Measurements from ENCODE around the gene IFT172. TPM values are rescaled to one million over a fixed set of nuclear protein-coding genes. Genes with fewer than 3 reads are reported as not detected.

The IFT172 gene
- total RNA-seq = 23.6 and 26.8 TPM in 2 replicates

DNA sequence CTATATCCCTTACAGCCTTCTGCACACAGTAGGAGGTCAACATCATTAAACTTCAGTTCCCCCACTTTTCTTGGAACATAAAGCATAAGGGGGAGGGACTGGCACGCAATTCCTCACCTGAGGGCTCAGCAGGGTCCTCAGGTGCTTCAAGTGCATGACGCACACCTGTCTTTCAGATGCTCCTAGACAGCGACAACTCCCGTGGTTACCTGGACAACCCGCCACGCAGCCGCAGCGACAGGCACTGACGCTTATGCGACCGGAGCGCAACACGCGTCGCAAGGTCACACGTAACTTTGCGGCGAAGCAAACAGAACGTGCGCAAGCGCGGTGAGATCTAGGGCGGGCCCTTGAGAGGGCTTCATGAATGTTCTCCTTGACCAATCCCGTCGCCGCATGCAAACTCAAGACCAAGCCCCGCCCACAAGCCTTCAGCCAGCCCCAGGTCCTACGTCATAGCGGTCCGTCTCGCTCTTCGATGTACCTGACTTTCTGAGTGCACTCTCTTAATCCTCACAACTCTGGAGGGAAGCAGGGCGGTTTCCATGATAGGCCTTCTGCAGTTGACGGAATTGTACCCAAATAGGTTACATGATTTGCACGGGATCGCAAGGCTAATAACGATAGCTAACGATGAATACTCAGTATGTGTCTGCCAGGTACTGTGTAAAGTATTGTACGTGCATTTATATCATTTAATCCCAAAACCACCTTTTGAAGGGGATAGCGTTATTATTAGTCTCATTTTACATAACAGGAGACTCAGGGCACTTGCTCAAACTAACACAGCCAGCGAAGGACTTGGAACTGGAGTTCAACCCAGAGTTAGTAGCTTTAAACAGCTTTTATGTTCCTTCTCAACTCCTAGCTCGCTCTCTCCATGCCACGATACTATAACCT, at the start of gene IFT172:
Gene IFT172 (minus strand): TSS at position 246 of the 900 bp plus-strand sequence. CDS start 90 bp downstream, at position 156.

GRCh38 chr2:27496357-27497287, 7.1 kb upstream of the IFT172 start, which contains the start of gene GCKR:
Gene GCKR, plus strand, starts transcription at chr2:27496839. Its CDS starts 66 bp downstream, at chr2:27496905.

GRCh38 chr2:27494944-27495554, 5.5 kb upstream of the IFT172 start, which contains the start of gene FNDC4:
Gene FNDC4, minus strand, starts transcription at chr2:27495200. Its CDS starts 521 bp downstream, at chr2:27494679.

DNA sequence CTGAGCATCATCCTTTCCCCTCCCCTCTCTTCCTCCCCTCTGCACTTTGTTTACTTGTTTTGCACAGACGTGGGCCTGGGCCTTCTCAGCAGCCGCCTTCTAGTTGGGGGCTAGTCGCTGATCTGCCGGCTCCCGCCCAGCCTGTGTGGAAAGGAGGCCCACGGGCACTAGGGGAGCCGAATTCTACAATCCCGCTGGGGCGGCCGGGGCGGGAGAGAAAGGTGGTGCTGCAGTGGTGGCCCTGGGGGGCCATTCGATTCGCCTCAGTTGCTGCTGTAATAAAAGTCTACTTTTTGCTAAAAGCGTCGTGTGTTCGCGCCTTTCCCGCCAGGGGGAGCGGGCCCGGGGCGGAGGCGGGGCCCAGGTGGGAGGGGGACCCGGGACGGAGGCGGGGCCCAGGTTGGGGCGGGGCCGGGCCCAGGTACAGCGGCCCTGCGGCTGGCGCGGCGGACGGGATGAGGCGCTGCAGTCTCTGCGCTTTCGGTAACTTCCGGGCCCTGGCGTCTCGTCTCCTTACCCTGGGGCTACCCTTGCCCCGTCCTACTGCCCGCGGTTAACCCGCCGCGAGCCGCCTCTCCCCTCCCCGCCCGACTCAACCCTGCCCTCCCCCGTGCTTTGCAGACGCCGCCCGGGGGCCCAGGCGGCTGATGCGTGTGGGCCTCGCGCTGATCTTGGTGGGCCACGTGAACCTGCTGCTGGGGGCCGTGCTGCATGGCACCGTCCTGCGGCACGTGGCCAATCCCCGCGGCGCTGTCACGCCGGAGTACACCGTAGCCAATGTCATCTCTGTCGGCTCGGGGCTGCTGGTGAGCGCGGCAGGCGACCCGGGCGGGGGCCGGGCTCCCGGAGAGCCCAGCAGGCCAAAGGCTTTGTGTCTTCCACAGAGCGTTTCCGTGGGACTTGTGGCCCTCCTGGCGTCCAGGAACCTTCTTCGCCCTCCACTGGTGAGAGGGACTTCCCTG, 47.3 kb downstream of the IFT172 start, which contains the start of gene KRTCAP3:
Gene KRTCAP3 (plus strand): TSS at position 424 of the 962 bp plus-strand sequence. CDS start 32 bp downstream, at position 456.

GRCh38 chr2:27428213-27428977, 61.1 kb downstream of the IFT172 start, which contains the start of gene NRBP1:
Gene NRBP1, plus strand, starts transcription at chr2:27428631. Its CDS starts 4,643 bp downstream, at chr2:27433274.

GRCh38 chr2:27409321-27410073, 80.0 kb downstream of the IFT172 start, which contains the start of gene PPM1G:
Gene PPM1G, minus strand, starts transcription at chr2:27409591. Its CDS starts 169 bp downstream, at chr2:27409422.

Other genes with a start within 250 kb of the IFT172 start
- under 0.01 and 0.19 TPM in 2 replicates for gene SLC30A3, start 226.7 kb downstream of the IFT172 start, total RNA-seq
- gene DNAJC5G, start 214.3 kb downstream of the IFT172 start, total RNA-seq = not detected in 2 replicates
- under 0.01 TPM in 1 of 2 replicates, not detected in the other for gene TRIM54, start 207.3 kb downstream of the IFT172 start, total RNA-seq
- gene UCN, start 181.3 kb downstream of the IFT172 start, total RNA-seq = 0.38 and 1.1 TPM in 2 replicates
- 56.2 and 77.5 TPM in 2 replicates for gene MPV17, start 166.6 kb downstream of the IFT172 start, total RNA-seq
- 14.1 and 19.2 TPM in 2 replicates for gene GTF3C2, start 133.0 kb downstream of the IFT172 start, total RNA-seq
- gene EIF2B4, start 119.4 kb downstream of the IFT172 start, total RNA-seq = 21.7 and 50.4 TPM in 2 replicates
- gene SNX17, start 119.1 kb downstream of the IFT172 start, total RNA-seq = 137 and 174 TPM in 2 replicates
- gene ZNF513, start 109.0 kb downstream of the IFT172 start, total RNA-seq = 6.8 and 7.1 TPM in 2 replicates
- gene PPM1G, start 80.2 kb downstream of the IFT172 start, total RNA-seq = 59.5 and 167 TPM in 2 replicates
- gene NRBP1, start 61.1 kb downstream of the IFT172 start, total RNA-seq = 100 and 134 TPM in 2 replicates
- not detected in 2 replicates for gene KRTCAP3, start 47.4 kb downstream of the IFT172 start, total RNA-seq
- gene FNDC4, start 5.5 kb upstream of the IFT172 start, total RNA-seq = 21.7 and 24.5 TPM in 2 replicates
- 1.1 and 1.9 TPM in 2 replicates for gene GCKR, start 7.1 kb upstream of the IFT172 start, total RNA-seq
- 21.1 and 30.4 TPM in 2 replicates for gene ZNF512, start 93.3 kb upstream of the IFT172 start, total RNA-seq
- gene CCDC121, start 139.3 kb upstream of the IFT172 start, total RNA-seq = 1.1 and 1.5 TPM in 2 replicates
- gene GPN1, start 139.3 kb upstream of the IFT172 start, total RNA-seq = 30.7 and 60.2 TPM in 2 replicates
- gene SUPT7L, start 173.9 kb upstream of the IFT172 start, total RNA-seq = 15.3 and 33.3 TPM in 2 replicates
- gene SLC4A1AP, start 174.1 kb upstream of the IFT172 start, total RNA-seq = 37.8 and 39.5 TPM in 2 replicates